ENCODE measurements around the gene SLC35F3. TPM values are rescaled to one million over a fixed set of nuclear protein-coding genes. Genes with fewer than 3 reads are reported as not detected.

Gene SLC35F3
- total RNA-seq, 2 experiments from 2014 or later, result not detected

GRCh38 chr1:234316486-234316885, 412.0 kb downstream of the SLC35F3 start:
- no peaks in the 10 kb centered on the region for H3K9me2 ChIP-seq (ENCODE audit: insufficient read depth, low read length)
- no peak overlapping the region for H3K4me3 ChIP-seq (ENCODE audit: low read depth, low read length, poor library complexity, severe bottlenecking)
- ChIA-PET CTCF (ENCODE audit: unreplicated experiment) (no interaction called here), POLR2A (no interaction called here)
- H3K4me2 ChIP-seq (ENCODE audit: low read length), result no peak overlapping the region
- DNase-seq (ENCODE audit: low spot score), result no peak
- no peaks in the 10 kb centered on the region for H3K36me3 ChIP-seq (ENCODE audit: insufficient read depth, low read length)
- no TSS peak for BruUV-seq (replicated peaks)
- TF ChIP-seq EZH2phosphoT487 (IDR thresholded peaks at IDR 0.05; ENCODE audit: borderline replicate concordance, low read depth, low read length) (no peak), CTCF (conservative IDR thresholded peaks at IDR 0.05; ENCODE audit: low read length) (no peak)
- H4K20me1 ChIP-seq (ENCODE audit: insufficient read depth, low read length), result no peaks in the 10 kb centered on the region
- no peaks in the 10 kb centered on the region for H3K9me3 ChIP-seq (ENCODE audit: low read length)
- no peak overlapping the region for H3K27ac ChIP-seq (ENCODE audit: low read depth, low read length, poor library complexity, severe bottlenecking)
- H3K4me1 ChIP-seq (ENCODE audit: insufficient read depth, low read length, poor library complexity, severe bottlenecking), result peaks cover 7% of the 10 kb centered on the region
- H3K79me2 ChIP-seq (ENCODE audit: insufficient read depth, low read depth, low read length), result no peaks in the 10 kb centered on the region
- no peak overlapping the region for H2AFZ ChIP-seq (ENCODE audit: low read length)
- intact Hi-C loops (cut with micrococcal nuclease; ENCODE audit: unreplicated experiment), result no loop called here

DNA sequence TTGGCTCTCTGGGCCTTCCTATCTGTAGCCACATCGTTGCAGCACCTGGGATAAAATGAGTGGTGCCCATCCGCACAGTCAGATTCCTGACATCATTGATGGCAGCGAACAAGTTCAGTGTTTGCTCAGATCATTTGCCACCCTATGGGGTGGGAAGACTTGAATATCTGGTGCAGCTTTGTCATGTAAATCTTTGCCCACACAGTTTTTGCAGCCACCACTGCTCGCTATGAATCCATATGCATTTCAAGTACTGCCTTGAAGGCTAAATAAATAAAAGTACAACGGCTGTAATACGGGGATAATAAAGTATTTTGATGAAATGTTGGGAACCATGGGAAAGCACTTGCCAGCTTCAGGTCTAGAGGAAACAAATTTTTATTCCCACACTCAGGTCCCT, 412.5 kb downstream of the SLC35F3 start:
- H3K9me3 ChIP-seq (ENCODE audit: low read length), result no peaks in the 10 kb centered on the region
- H3K4me2 ChIP-seq (ENCODE audit: low read length), result no peak overlapping the region
- H2AFZ ChIP-seq (ENCODE audit: low read length), result no peak overlapping the region
- H3K4me1 ChIP-seq (ENCODE audit: insufficient read depth, low read length, poor library complexity, severe bottlenecking), result peaks cover 7% of the 10 kb centered on the region
- intact Hi-C loops (cut with micrococcal nuclease; ENCODE audit: unreplicated experiment), result no loop called here
- no peaks in the 10 kb centered on the region for H4K20me1 ChIP-seq (ENCODE audit: insufficient read depth, low read length)
- H3K9me2 ChIP-seq (ENCODE audit: insufficient read depth, low read length), result no peaks in the 10 kb centered on the region
- no peak overlapping the region for H3K27ac ChIP-seq (ENCODE audit: low read depth, low read length, poor library complexity, severe bottlenecking)
- no peaks in the 10 kb centered on the region for H3K36me3 ChIP-seq (ENCODE audit: insufficient read depth, low read length)
- CTCF ChIA-PET (ENCODE audit: unreplicated experiment), result no interaction called here
- H3K4me3 ChIP-seq (ENCODE audit: low read depth, low read length, poor library complexity, severe bottlenecking), result no peak overlapping the region
- DNase-seq (ENCODE audit: low spot score), result no peak
- no peak for TF ChIP-seq CTCF (conservative IDR thresholded peaks at IDR 0.05; ENCODE audit: low read length)
- TF ChIP-seq EZH2phosphoT487 (IDR thresholded peaks at IDR 0.05; ENCODE audit: borderline replicate concordance, low read depth, low read length), result no peak
- no peaks in the 10 kb centered on the region for H3K79me2 ChIP-seq (ENCODE audit: insufficient read depth, low read depth, low read length)
- POLR2A ChIA-PET, result no interaction called here
- no TSS peak for BruUV-seq (replicated peaks)

DNA sequence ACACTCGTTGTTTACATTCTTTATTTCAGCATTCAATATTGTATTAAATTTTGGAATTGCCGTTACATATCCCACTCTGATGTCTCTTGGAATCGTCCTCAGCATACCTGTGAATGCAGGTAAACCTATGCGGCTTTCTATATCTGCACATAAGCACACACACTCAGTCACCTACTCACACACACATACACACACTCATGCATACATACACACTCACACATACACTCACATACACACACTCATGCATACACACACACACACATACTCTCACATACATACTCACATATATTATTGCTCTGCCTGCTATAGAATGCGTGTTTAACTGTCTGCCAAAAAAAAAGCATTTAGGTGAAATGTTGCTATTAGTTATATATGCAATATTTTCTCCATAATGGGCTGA, 415.6 kb downstream of the SLC35F3 start:
- ChIA-PET CTCF (ENCODE audit: unreplicated experiment) (no interaction called here), POLR2A (interaction anchor here (0.6 kb wide), 1 partner anchor 1421 kb away, joined by 3 read pairs; no protein-coding TSS in a partner anchor)
- H2AFZ ChIP-seq (ENCODE audit: low read length), result no peak overlapping the region
- H3K4me1 ChIP-seq (ENCODE audit: insufficient read depth, low read length, poor library complexity, severe bottlenecking), result peaks cover 6% of the 10 kb centered on the region
- intact Hi-C loops (cut with micrococcal nuclease; ENCODE audit: unreplicated experiment), result loop anchor here (5.0 to 10.0 kb wide), 2 partner anchors 105 to 157 kb away; partner anchors contain the start of gene TARBP1
- no peak overlapping the region for H3K4me3 ChIP-seq (ENCODE audit: low read depth, low read length, poor library complexity, severe bottlenecking)
- no peak overlapping the region for H3K4me2 ChIP-seq (ENCODE audit: low read length)
- DNase-seq (ENCODE audit: low spot score), result no peak
- H3K79me2 ChIP-seq (ENCODE audit: insufficient read depth, low read depth, low read length), result no peaks in the 10 kb centered on the region
- no peaks in the 10 kb centered on the region for H3K36me3 ChIP-seq (ENCODE audit: insufficient read depth, low read length)
- BruUV-seq (replicated peaks), result no TSS peak
- H3K9me2 ChIP-seq (ENCODE audit: insufficient read depth, low read length), result no peaks in the 10 kb centered on the region
- TF ChIP-seq CTCF (conservative IDR thresholded peaks at IDR 0.05; ENCODE audit: low read length) (no peak), EZH2phosphoT487 (IDR thresholded peaks at IDR 0.05; ENCODE audit: borderline replicate concordance, low read depth, low read length) (no peak)
- H3K9me3 ChIP-seq (ENCODE audit: low read length), result no peaks in the 10 kb centered on the region
- no peaks in the 10 kb centered on the region for H4K20me1 ChIP-seq (ENCODE audit: insufficient read depth, low read length)
- no peak overlapping the region for H3K27ac ChIP-seq (ENCODE audit: low read depth, low read length, poor library complexity, severe bottlenecking)
